NCI-H146 treated with DMSO at 0.1 percent for 48 hours (cell line): Measurements from ENCODE around the gene WSCD1.

ENCODE experiments used
- DNase-seq: peaks from one replicate; lab custom pipeline; 2025; ENCODE audit not compliant: unreplicated experiment; lab: John Stamatoyannopoulos, UW

Gene WSCD1

DNA sequence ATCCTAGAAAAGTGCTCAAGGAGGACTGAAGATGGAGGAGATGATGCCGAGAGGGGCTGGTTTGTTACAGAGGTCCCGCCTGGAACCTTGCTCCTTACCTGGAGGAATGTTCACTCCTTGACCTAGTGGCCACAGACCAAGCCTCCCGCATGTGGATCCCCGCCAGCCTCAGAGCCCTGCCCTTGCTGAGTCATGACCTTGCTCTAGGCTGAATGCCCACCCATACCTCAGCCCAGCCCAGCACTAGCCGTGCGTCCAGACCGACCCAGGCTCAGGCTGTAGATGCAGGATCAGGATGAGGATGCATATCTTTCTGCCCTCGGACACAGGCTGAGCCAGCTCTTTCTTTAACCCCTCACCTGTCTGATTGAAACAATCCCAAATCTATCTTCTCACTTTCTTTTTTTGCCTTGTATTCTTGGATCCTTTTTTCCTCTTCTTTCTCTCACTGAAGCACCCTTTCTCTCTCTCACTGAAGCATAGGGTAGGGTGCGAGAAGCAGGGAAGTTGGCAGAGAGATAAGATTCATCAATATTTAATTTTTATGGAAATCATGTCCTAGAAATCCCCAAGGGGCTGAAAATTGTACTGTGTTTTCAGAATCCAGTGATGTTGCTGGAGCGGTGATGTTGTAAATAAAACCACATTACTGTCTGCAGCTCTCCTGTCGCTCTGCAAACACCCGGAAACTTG, 34.9 kb downstream of the WSCD1 start:
- DNase-seq: no peak

DNA sequence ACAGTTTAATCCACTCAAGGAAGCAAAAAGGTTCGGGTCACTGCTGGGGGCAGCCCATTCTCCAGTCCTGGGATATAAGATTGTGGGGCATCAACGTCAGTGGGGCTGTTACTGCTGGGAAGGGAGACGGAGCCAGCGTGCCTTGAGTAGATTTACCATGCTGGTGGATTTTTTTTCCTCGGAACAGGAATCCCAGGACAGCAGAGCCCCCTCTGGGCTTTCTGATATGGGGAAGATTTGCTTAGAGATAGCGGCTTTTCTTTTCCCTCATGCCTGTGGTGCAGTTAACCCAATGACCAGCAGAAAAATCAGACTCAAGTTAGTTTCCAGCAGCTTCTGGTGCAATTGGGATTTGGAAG, 35.4 kb downstream of the WSCD1 start:
- DNase-seq: no peak

DNA sequence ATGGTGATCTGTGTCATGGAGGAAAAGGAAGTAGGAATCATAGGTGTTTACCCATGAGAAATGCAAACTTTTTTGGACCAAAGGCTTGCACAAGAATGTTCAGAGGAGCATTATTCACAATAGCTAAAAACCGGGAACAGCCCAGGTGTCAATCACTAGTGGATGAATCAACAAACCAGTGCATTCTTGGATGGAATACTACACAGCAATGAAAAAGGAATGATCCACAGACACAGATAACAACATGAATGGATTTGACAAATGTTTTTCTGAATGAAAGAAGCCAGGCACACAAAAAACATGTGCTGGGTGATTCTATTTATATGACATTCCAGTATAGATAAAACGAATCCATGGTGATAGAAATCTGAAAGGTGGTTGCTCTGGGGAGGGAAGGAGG, 36.0 kb downstream of the WSCD1 start:
- no peak for DNase-seq

DNA sequence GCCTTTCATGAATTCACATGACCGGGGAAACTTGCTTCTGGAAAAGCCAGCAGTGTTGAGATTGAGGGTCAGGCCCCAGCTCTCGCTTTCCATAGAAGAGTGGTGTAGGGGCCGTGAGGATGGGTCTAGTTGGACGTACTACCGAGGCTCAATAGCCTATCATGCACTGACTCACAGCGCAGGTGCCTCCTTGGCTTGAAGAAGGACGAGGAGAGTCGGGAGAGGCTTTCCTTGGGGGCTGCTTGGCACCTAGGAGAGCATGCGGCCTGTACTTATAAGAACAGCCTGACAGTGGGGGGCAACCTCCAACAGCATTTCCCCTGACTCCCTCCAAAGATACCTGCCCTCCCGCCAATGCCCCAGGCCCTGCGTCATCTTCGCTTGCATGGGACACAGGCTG, 37.6 kb downstream of the WSCD1 start:
- DNase-seq: no peak

DNA sequence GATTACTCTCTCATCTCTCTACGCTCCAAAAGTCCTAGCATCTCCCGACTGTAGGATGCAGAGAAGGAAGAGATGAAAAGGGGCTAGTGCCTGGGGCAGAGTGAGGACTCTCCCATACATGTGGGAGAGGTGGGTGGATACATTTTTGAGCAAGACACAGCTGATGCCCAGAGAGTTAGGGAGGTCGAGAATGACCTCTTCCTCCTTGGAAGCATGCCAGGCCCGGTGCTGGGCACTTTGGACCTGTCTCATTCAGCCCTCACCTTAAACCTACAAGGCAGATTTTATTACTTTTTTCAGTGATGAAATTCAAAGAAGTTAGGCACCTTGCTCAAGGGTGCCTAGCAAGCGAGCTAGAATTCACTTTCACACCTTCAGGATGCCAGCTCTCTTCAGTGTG, 38.2 kb downstream of the WSCD1 start:
- no peak for DNase-seq

DNA sequence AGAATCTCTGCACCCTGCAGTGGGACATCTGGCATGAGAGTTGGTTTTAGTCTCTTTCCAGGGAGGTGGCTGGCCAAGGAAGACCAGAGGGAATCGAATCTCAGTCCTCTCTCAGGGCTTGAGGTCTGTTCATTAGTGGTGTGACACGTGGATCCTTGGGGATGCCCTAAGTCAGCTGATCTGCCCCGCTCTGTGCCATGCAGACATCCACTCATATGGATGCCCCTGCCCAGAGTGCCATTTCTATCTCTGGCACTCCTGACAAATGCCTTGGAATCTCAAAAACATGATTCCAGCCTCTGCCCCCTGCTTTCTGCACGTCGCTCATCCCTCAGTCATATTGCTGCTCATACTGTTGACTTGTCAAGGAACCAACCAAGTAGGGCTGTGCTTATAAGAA, 38.8 kb downstream of the WSCD1 start:
- DNase-seq: no peak

DNA sequence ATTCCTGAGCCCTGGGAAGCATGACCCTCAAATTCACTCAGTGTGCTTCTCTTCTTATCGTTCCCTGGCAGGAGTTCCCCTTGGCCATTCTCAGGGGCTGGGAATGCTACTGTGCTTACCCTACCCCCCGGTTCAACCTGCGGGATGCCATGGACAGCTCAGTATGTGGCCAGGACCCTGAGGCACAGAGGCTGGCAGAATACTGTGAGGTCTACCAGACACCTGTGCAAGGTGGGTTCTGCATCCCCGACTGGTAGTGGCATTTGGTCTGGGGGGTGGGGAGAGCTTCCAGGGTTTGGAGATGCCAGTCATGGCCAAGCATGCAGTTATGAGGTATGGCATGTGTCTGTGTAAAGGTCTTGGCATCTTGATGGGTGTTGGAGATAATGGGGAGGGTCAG, 39.4 kb downstream of the WSCD1 start:
- DNase-seq: no peak

DNA sequence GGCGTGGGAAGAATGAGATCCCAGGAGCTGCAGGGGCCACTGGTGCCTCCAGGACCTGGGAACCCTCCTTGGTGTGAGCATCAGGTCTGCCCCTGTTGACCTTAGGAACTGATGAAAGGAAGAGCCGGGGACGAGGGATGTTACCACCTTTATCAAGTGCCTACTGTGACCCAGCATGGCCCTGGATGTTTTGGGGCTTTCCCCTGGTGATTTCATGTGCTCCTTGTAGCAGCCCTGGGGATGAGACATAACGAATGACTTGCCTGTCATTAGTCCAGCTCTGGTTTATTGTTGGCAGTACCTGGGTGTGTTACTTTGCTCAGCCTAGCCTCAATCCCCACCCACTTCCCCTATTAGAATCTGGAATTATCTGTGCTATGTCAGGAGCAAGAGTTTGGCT, 39.9 kb downstream of the WSCD1 start:
- no peak for DNase-seq

DNA sequence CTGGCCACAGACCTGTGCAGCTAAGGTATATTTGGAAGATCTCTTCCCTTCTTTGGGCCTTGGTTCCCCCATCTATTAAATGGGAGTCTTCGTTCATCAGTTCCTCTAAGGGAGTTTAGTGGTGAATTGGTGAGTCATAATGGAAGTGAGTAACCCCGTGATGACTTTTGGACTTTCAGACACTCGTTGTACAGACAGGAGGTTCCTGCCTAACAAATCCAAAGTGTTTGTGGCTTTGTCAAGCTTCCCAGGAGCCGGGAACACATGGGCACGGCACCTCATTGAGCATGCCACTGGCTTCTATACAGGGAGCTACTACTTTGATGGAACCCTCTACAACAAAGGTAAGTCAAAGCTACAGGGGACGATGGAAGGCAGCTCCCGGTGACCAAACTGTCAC, 40.4 kb downstream of the WSCD1 start:
- DNase-seq: no peak

DNA sequence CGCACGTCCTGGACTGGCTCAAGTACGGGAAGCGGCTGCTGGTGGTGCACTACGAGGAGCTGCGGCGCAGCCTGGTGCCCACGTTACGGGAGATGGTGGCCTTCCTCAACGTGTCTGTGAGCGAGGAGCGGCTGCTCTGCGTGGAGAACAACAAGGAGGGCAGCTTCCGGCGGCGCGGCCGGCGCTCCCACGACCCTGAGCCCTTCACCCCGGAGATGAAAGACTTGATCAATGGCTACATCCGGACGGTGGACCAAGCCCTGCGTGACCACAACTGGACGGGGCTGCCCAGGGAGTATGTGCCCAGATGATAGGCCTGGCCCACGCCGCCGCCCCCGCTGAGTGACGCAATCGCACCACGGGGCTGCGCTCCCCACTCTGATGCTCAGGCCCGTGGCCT, 50.2 kb downstream of the WSCD1 start:
- no peak for DNase-seq

DNA sequence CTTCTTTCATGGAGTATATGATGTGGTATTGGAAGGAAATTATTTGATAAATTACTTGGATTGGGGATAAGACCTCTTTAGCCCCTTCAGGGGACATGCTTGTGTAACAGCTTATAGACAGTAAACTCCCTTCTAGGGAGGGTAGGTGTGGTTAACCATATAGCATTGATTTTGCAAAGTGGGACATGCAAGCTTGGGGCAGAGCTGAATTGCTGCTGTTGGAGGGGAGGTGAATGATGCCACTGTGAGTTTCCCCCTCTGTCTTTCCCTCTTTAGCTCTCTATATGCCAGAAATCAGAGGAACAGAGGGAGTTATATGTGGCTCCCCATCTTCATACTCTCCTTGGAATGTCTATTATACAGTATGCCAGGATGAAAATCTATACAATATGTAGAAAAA, 54.7 kb downstream of the WSCD1 start:
- DNase-seq: no peak

DNA sequence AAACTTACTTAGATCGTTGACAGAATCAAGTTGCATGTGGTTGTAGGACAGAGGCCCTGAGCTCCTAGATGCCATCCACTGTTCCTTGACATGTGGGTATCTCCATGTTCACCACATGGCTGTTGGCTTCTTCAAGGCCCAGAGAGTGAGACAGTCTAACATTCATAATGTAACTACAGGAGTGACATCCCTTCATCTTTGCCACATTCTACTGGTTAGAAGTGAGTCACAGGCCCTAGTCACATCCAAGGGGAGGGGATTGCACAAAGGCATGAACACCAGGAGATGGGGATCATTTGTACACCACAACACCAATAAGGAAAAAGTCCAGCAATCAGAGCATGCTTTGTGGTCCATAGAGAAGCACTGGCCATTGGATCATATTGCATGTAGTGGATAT, 56.6 kb downstream of the WSCD1 start:
- no peak for DNase-seq

DNA sequence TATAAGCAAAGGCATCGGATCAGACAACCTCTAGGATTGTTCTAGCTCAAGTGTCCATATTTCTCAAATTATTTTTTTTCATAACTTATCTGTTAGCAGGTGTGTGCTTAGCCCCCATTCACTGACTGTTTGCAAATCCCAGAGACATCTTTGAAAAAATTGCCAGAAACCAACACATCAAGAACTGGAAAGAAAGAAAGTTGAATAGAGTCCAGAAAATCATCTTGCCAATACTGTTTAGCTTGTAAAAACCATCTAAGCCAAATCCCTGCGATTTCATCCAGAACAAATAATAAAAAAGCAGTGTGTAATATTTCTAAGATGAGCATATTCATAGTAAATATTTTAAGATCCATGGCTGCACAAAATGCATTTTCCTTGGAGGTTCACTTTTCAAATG, 64.5 kb downstream of the WSCD1 start:
- no peak for DNase-seq

DNA sequence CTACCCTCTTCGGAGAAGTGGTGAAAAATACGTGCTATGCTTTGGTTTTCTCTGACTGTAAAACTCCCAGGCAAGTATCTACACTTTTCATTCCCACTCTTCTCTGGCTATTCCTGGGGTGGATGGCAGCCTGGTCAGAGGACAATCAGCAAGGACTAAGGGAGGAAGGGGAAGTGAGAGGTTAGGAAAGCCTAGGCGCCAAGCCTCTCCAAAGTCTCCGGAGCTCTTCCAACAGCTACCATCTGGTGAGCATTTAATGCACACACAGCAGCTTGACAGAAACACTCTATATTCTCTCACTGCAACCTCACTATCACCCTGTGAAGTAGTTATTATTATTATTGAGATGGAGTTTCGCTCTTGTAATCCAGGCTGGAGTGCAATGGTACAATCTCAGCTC, 65.1 kb downstream of the WSCD1 start:
- no peak for DNase-seq

DNA sequence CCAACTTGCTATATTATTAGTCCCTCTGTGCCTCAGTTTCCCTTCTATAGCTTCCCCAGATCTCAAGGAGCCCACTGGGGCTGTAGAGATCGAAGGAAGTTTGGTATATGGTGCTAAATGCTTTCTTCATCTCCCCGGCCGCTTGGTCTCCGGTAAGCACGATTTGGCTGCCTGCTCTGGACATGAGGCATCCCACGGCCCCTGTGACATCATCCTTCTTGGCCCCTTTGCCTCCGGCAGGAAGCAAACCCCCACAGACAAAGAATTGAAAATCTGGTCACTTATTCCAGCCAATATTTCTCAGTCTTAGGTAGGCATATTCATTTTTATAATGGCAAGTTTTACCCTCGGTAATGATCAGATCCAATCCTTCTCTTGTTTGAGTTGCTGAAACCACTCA, 65.8 kb downstream of the WSCD1 start:
- DNase-seq: no peak

DNA sequence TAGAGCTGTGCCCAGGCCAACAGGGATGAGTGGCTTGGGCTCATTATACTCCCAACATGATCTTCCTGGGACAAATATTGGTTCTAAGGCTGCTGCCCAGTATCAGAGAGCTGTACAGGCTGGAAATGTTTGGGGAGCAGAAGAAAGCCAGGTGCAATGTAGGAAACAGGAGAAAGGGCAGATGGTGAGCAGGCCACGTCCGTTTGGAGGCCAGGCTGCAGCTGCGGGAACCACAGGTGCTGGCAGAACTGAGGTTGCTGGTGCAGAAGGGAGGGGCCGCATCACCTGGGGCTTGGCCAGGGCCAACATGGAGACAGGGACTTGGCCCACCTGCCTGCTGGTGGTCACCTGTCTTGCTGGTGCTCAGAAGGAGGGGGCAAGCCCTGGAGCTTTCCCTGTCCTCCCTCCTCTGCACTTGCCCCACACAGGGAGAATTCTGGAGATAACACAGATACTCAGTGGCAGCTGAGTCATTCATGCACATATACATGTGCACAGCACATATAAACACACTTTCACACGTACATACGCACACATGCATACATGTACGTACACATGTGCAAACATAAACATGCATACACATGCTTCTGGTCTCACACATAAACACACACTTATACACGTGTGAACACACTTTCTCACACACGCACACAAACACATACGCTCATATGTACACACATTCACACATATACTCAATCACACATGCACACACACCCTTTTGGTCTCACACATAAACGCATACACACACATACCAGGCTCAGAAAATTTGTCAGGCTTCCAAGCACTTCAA, 67.7 kb downstream of the WSCD1 start:
- peak; percentile 73 for DNase-seq

DNA sequence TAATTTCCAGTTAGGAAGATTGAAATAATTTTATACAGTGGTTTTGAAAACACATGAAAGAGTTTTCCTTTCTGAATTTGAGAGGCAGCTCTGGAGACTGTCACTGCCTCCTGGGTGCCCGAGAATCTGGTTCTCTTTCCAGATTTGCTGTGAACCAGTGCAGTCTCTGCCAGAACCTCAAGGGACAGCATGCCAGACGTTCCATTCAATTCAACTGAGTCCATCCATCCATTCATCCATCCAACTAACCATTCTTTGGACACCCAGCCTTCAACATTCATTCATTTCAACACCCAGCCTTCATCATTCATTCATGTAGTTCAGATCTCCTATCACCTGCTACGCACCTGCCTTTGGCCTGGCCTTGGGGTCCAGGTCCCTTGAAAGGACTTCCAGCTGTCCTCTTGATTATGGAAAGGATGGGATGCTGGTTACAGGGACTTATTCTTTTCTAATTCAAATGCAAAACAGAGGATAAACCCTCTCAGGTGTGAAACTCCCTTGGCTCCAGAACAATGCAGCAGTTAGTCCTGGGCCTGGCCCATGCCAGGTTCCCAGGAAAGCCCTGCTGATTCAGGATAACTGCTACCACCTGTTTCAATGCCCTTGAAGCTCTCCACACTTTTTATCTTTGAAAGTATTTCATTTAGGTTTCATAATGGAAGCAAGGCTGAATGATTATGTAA, 68.7 kb downstream of the WSCD1 start:
- DNase-seq: peak; percentile 28

DNA sequence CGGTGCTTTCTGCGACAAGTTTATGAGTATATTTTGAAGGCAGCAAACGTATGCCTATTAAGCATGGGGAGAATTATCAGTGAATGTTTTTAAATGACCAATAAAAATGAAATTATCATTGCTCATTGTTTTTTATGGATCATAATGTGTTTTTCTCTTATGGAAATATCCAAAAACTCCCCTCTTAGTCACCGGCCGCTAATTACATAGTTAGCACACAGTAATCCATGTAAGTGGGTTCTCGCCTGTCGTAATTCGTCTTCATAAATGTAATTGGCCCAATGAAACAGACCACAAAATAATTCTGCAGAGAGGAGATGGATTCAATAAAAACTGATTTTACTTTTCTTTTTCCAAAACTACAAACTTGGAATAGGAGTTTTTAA, 69.3 kb downstream of the WSCD1 start:
- no peak for DNase-seq

DNA sequence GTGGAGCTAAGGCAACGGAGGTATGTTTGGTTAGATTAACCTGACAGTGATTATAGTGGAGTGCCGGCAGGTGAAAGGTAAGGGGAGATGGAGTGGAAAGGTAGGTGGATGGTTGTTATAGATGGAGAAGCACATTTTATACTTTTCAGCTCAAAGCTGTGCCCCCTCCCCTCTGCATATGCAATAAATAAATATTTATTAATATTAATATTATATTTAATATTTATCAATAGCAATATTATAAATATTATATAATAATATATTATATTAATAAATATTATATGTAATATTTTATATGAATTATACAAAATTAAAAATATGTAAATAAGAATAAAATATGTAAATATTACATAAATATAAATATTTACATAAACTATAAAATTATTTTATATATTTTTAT, 70.0 kb downstream of the WSCD1 start:
- no peak for DNase-seq

DNA sequence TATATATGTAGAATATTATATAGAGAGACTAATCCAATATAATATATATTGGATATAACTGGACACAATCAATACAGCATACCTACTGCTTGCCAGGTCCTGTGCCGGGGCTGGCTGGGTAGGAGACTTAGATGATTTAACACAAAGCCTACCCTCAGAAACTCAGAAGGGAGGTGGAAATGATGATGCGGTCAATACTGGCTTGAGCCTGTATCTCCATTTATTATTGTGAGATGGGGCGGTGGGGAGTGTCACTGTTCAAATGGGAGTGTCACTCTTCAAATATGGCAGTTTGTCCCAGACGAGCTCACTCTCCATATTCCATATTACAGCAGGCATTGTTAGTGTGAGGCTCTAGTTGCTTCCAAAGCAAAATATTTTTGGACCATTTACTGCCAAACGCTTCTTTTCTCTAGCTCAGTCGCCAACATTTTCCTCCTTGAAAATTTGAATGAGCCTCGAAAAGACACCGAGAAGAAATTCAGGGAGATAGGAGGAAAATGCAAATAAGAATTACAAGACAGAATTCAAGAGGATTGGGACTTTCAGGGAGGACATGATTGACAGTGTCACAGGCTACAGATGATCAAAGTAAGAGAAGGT, 70.7 kb downstream of the WSCD1 start:
- DNase-seq: no peak

DNA sequence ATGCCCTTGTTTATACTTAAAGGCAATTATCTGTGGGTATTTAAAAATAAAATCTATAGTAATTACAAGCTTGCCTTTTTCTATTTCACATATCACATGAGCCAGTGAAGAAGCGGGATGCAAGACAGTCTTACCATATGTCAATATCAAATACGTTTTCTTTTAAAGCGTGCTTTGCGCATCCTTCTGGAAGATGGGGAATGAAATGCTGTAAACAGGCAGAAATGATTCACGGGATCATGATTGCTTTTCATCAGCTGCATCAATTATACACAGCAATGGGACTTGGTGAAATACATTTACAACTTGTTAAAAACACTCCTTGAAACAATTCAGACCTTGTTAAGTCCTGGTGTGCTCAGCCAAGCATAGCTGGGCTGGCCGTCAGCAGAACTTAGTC, 72.5 kb downstream of the WSCD1 start:
- no peak for DNase-seq

DNA sequence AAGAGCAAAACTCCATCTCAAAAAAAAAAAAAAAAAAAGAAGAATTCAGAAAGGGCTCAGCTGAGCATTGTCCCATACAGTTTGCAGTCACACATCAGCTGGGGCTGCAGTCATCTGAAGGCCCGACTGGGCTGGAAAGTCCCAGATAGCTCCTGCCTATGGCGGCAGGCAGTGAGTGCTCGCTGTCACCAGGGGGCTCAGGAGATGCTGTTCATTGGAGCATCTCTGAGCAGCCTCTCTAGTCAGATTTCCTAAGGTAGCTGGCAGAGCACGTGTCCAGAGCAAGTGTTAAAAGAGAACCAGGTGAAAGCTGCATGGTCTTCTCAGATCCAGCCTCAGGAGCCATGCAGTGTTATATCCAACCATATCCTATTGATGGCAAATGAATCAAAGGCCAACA, 75.8 kb downstream of the WSCD1 start:
- DNase-seq: no peak
